Omental fat pad (tissue), 4 donors: ENCODE measurements around the gene SVIP. TPM values are rescaled to one million over a fixed set of nuclear protein-coding genes. Genes with fewer than 3 reads are reported as not detected.
A peak's percentile ranks its signal among the peaks of the same experiment; 100 is the strongest.

Source experiments
- ATAC-seq: fragments of 150-250 bp; one replicate; pipeline ENCODE4 v1.9.1; 2016; ENCODE audit warnings: mild to moderate bottlenecking, moderate library complexity; ENCODE audit not compliant: low FRiP score
- DNase-seq: peaks from one replicate; pipeline ENCODE4 v3.0.0-alpha.2; 2019; ENCODE audit warnings: low spot score
- CTCF ChIP-seq, 3 donors: fragments of 450-650 bp; IDR thresholded peaks; one replicate each; pipeline ENCODE4 v1.5.1; 2016 to 2017; ENCODE audit warnings: antibody characterized with exemption in 3 of 3, mild to moderate bottlenecking in 3 of 3, moderate library complexity in 2 of 3
- total RNA-seq, 4 donors: library from RNA; depleted of rRNA; stranded (reverse); fragments of >200 nt; gene quantifications; one replicate each; pipeline ENCODE4 v1.1.0, GENCODE V29; 2016

Gene SVIP
- 10 to 100 TPM in 1 of 4 donors, 1 to 10 TPM in 3; 4.2 to 14.7 (median 5.3) TPM for total RNA-seq

- ATAC-seq (peak; percentile 98), DNase-seq (peak; percentile 93)
- no peak for TF ChIP-seq CTCF (IDR thresholded peaks at IDR 0.05)
These were observed at the start of gene SVIP for GRCh38 chr11:22829231-22830081. Gene SVIP, minus strand, starts transcription at chr11:22829801. Its CDS starts 53 bp downstream, at chr11:22829748.

- TF ChIP-seq CTCF (IDR thresholded peaks at IDR 0.05): no peak
- DNase-seq (no peak), ATAC-seq (no peak)
These were observed 49.0 kb upstream of the SVIP start for GRCh38 chr11:22878604-22879003.

GRCh38 chr11:22878039-22878438, 48.4 kb upstream of the SVIP start:
- ATAC-seq: no peak
- TF ChIP-seq CTCF (IDR thresholded peaks at IDR 0.05): no peak
- DNase-seq: no peak

GRCh38 chr11:22875869-22876473, 46.4 kb upstream of the SVIP start:
- peak; percentile 62 for ATAC-seq
- peak in 1 of 3 donors; percentile 16 for TF ChIP-seq CTCF (IDR thresholded peaks at IDR 0.05)
- peak; percentile 60 for DNase-seq

GRCh38 chr11:22869325-22869724, 39.7 kb upstream of the SVIP start:
- no peak for DNase-seq
- no peak for TF ChIP-seq CTCF (IDR thresholded peaks at IDR 0.05)
- ATAC-seq: no peak

- ATAC-seq (no peak), DNase-seq (no peak)
- no peak for TF ChIP-seq CTCF (IDR thresholded peaks at IDR 0.05)
These were observed 30.6 kb upstream of the SVIP start, which contains the start of gene CCDC179 for GRCh38 chr11:22860241-22860640. Gene CCDC179, minus strand, starts transcription at chr11:22860474. Its CDS starts 53 bp downstream, at chr11:22860421.
